Adrenal gland (tissue), 5 donors: ENCODE data around the gene STT3B.

Experiments used
- CTCF ChIP-seq, 6 experiments: fragments of 450-650 bp in 4 of 6; fragments of 200-600 bp in 2 of 6; sonication (generic) in 1 of 6; IDR thresholded peaks; 1 replicate in 5 of 6; 2 replicates in 1 of 6; pipeline versions ENCODE4 v1.5.1 to v1.8.0; 2016 to 2021; ENCODE audit warnings: antibody characterized with exemption in 6 of 6, mild to moderate bottlenecking in 2 of 6, moderate library complexity in 1 of 6
- POLR2A ChIP-seq, 2 donors: fragments of 450-650 bp; IDR thresholded peaks; one replicate each; pipeline ENCODE4 v1.6.1; 2017; ENCODE audit warnings: antibody characterized with exemption in 2 of 2, mild to moderate bottlenecking in 2 of 2, moderate library complexity in 1 of 2
- donor health status: DM: no; HTN: no; CAD: no.

GRCh38 chr3:31573036-31573779, 40.5 kb downstream of the STT3B start:
- TF ChIP-seq CTCF (IDR thresholded peaks at IDR 0.05) (no peak), POLR2A (IDR thresholded peaks at IDR 0.05) (no peak)
